Measurements from ENCODE around the gene GABRB1.
A peak's percentile ranks its signal among the peaks of the same experiment; 100 is the strongest.

GABRB1 gene

GRCh38 chr4:47122592-47123291 is 91.4 kb downstream of the GABRB1 start:
- peak; percentile 63 for DNase-seq

GRCh38 chr4:47128991-47129390 is 97.6 kb downstream of the GABRB1 start:
- no peak for DNase-seq

GRCh38 chr4:47135210-47135609 is 103.8 kb downstream of the GABRB1 start:
- DNase-seq, result no peak

GRCh38 chr4:47143261-47143660 is 111.9 kb downstream of the GABRB1 start:
- no peak for DNase-seq

- no peak for DNase-seq
These were observed 114.3 kb downstream of the GABRB1 start for GRCh38 chr4:47145630-47146029.

GRCh38 chr4:47154816-47155370 is 123.5 kb downstream of the GABRB1 start:
- no peak for DNase-seq

- no peak for DNase-seq
These were observed 124.6 kb downstream of the GABRB1 start for GRCh38 chr4:47155919-47156318.

- DNase-seq, result no peak
These were observed 128.7 kb downstream of the GABRB1 start for GRCh38 chr4:47160095-47160494.

GRCh38 chr4:47167081-47168035 is 136.0 kb downstream of the GABRB1 start:
- DNase-seq, result no peak

- DNase-seq, result no peak
These were observed 152.7 kb downstream of the GABRB1 start for GRCh38 chr4:47184083-47184482.

- no peak for DNase-seq
These were observed 154.4 kb downstream of the GABRB1 start for GRCh38 chr4:47185761-47186160.

- DNase-seq, result no peak
These were observed 156.2 kb downstream of the GABRB1 start for GRCh38 chr4:47187608-47188007.

- DNase-seq, result no peak
These were observed 161.8 kb downstream of the GABRB1 start for GRCh38 chr4:47193179-47193578.

GRCh38 chr4:47194036-47194737 is 162.8 kb downstream of the GABRB1 start:
- DNase-seq, result no peak

GRCh38 chr4:47195706-47196105 is 164.3 kb downstream of the GABRB1 start:
- DNase-seq, result no peak

GRCh38 chr4:47198791-47199190 is 167.4 kb downstream of the GABRB1 start:
- DNase-seq, result no peak

- DNase-seq, result no peak
These were observed 172.2 kb downstream of the GABRB1 start for GRCh38 chr4:47203593-47203992.

GRCh38 chr4:47207555-47207954 is 176.2 kb downstream of the GABRB1 start:
- no peak for DNase-seq

GRCh38 chr4:47209833-47210232 is 178.5 kb downstream of the GABRB1 start:
- DNase-seq, result no peak

- no peak for DNase-seq
These were observed 179.5 kb downstream of the GABRB1 start for GRCh38 chr4:47210828-47211227.

- DNase-seq, result no peak
These were observed 181.7 kb downstream of the GABRB1 start for GRCh38 chr4:47213106-47213505.

- no peak for DNase-seq
These were observed 182.2 kb downstream of the GABRB1 start for GRCh38 chr4:47213539-47213938.

- DNase-seq, result no peak
These were observed 182.6 kb downstream of the GABRB1 start for GRCh38 chr4:47213971-47214370.

Measured in activated CD4-positive, alpha-beta T cell treated with anti-CD3 and anti-CD28 coated beads for 48 hours (primary cell).